ENCODE measurements around the gene DCHS1. TPM values are rescaled to one million over a fixed set of nuclear protein-coding genes. Genes with fewer than 3 reads are reported as not detected.

The DCHS1 gene
- total RNA-seq, 2 experiments from 2014 or later = 0.35 to 0.40 TPM

GRCh38 chr11:6603287-6604080 lies 52.1 kb downstream of the DCHS1 start, which contains the start of the genes ILK and RRP8:
Gene ILK (plus strand): TSS chr11:6603774. CDS start chr11:6604272, 498 bp downstream.
Gene RRP8 (minus strand): TSS chr11:6603616. CDS start chr11:6603502, 114 bp downstream.
- CTCF ChIA-PET = interaction anchor here (0.9 to 3.7 kb wide), 11 partner anchors 9 to 141 kb away, joined by 3 to 28 read pairs (median 4); partner anchors contain the start of genes MRPL17 and TPP1
- Mint-ChIP-seq H3K36me3 (ENCODE audit: low read depth) (peaks cover 39% of the 10 kb centered on the region), H3K4me1 (peaks cover 18% of the 10 kb centered on the region), H3K9me3 (no peaks in the 10 kb centered on the region), H3K4me3 (no peak within 1 kb of the TSS), H3K27me3 (no peaks in the 10 kb centered on the region), H3K27ac (no peak within 1 kb of the TSS)
- POLR2A ChIA-PET = interaction anchor here (0.6 to 1.6 kb wide), 3 partner anchors 8 to 99 kb away, joined by 3 to 6 read pairs (median 4); partner anchors contain the start of gene TAF10
- DNase-seq = peak; percentile 89

DNA sequence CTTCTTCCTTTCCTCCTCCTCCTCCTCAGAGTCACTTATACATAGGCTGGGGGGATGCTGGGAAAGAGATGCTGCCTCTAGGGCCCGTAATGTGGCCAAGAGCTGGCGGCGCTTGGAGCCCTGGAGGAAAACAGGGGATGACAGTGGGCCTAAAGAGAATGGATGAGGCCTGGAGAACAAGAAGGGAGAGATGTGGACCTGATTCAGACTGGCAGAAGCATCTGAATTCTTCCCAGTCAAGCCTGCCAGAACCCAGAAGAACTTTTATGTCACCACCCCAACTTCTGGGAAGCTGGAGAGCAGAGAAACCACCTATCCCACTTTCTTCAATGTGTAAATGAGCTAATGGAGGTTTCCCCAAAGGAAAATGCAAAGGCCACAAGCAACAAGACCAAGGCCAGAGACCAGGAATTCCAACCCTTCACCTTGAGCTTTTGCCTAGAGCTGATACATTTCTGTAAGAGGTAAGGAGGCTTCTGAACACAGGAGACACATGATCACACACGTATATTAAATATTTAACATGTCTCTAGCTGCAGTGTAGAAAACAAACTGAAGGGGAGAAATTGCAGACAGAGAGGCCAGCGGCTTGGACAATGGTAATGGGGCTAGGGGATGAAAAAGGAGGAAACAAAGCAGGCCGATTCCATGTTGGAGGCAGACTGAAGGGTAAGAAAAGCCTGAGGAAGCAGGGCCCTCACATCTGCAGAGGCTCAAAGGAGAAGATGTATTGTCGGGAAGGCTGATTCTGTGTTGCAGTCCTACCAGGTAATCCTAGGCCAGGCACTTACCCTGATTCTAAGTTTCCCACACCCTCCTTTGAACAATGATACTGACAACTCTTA lies 53.3 kb downstream of the DCHS1 start:
- H3K27ac Mint-ChIP-seq = no peak overlapping the region
- no peaks in the 10 kb centered on the region for H3K9me3 Mint-ChIP-seq
- ChIA-PET CTCF (interaction anchor here (1.5 to 3.7 kb wide), 2 partner anchors 65 to 81 kb away, joined by 5 to 28 read pairs; partner anchors contain the start of gene MRPL17), POLR2A (interaction anchor here (1.6 kb wide), 1 partner anchor 9 kb away, joined by 6 read pairs; the partner anchor contains the start of gene TAF10)
- H3K36me3 Mint-ChIP-seq (ENCODE audit: low read depth) = peaks cover 35% of the 10 kb centered on the region
- H3K27me3 Mint-ChIP-seq = no peaks in the 10 kb centered on the region
- H3K4me1 Mint-ChIP-seq = peaks cover 12% of the 10 kb centered on the region
- peak; percentile 5 for DNase-seq
- H3K4me3 Mint-ChIP-seq = no peak overlapping the region

GRCh38 chr11:6601041-6601461 lies 54.6 kb downstream of the DCHS1 start:
- Mint-ChIP-seq H3K9me3 (no peaks in the 10 kb centered on the region), H3K4me3 (no peak overlapping the region), H3K4me1 (peaks cover 10% of the 10 kb centered on the region), H3K27me3 (no peaks in the 10 kb centered on the region), H3K36me3 (ENCODE audit: low read depth) (peaks cover 34% of the 10 kb centered on the region), H3K27ac (no peak overlapping the region)
- ChIA-PET CTCF (no interaction called here), POLR2A (no interaction called here)
- DNase-seq = peak; percentile 4

- Mint-ChIP-seq H3K27me3 (no peaks in the 10 kb centered on the region), H3K27ac (no peak overlapping the region), H3K9me3 (no peaks in the 10 kb centered on the region), H3K4me3 (no peak overlapping the region), H3K36me3 (ENCODE audit: low read depth) (peaks cover 37% of the 10 kb centered on the region), H3K4me1 (peaks cover 10% of the 10 kb centered on the region)
- DNase-seq = peak; percentile 1
- CTCF ChIA-PET = interaction anchor here (0.7 to 2.1 kb wide), 4 partner anchors 16 to 83 kb away, joined by 3 to 4 read pairs (median 4); partner anchors contain the start of genes MRPL17 and TPP1
- POLR2A ChIA-PET = interaction anchor here (0.7 kb wide), 1 partner anchor 119 kb away, joined by 4 read pairs; the partner anchor contains the start of genes ARFIP2 and TIMM10B
These were observed 55.7 kb downstream of the DCHS1 start for GRCh38 chr11:6599881-6600390.

GRCh38 chr11:6599449-6599848 lies 56.2 kb downstream of the DCHS1 start:
- H3K36me3 Mint-ChIP-seq (ENCODE audit: low read depth) = peaks cover 40% of the 10 kb centered on the region
- no peak overlapping the region for H3K27ac Mint-ChIP-seq
- ChIA-PET POLR2A (no interaction called here), CTCF (interaction anchor here (0.7 to 2.1 kb wide), 4 partner anchors 16 to 84 kb away, joined by 3 to 4 read pairs (median 4); partner anchors contain the start of genes MRPL17 and TPP1)
- H3K27me3 Mint-ChIP-seq = no peaks in the 10 kb centered on the region
- H3K4me3 Mint-ChIP-seq = no peak overlapping the region
- H3K4me1 Mint-ChIP-seq = peaks cover 12% of the 10 kb centered on the region
- no peaks in the 10 kb centered on the region for H3K9me3 Mint-ChIP-seq
- DNase-seq = peak; percentile 2

- peak; percentile 2 for DNase-seq
- H3K27ac Mint-ChIP-seq = no peak overlapping the region
- H3K4me3 Mint-ChIP-seq = no peak overlapping the region
- no peaks in the 10 kb centered on the region for H3K27me3 Mint-ChIP-seq
- CTCF ChIA-PET = interaction anchor here (0.7 to 2.1 kb wide), 2 partner anchors 17 to 38 kb away, joined by 3 to 4 read pairs; no protein-coding TSS in a partner anchor
- peaks cover 46% of the 10 kb centered on the region for H3K36me3 Mint-ChIP-seq (ENCODE audit: low read depth)
- peaks cover 21% of the 10 kb centered on the region for H3K4me1 Mint-ChIP-seq
- POLR2A ChIA-PET = no interaction called here
- H3K9me3 Mint-ChIP-seq = no peaks in the 10 kb centered on the region
These were observed 57.1 kb downstream of the DCHS1 start for GRCh38 chr11:6598555-6598954.

- no peak for DNase-seq
- no peak overlapping the region for H3K27ac Mint-ChIP-seq
- no peaks in the 10 kb centered on the region for H3K27me3 Mint-ChIP-seq
- peaks cover 48% of the 10 kb centered on the region for H3K36me3 Mint-ChIP-seq (ENCODE audit: low read depth)
- H3K9me3 Mint-ChIP-seq = no peaks in the 10 kb centered on the region
- H3K4me3 Mint-ChIP-seq = no peak overlapping the region
- ChIA-PET POLR2A (no interaction called here), CTCF (interaction anchor here (0.6 to 1.6 kb wide), 5 partner anchors 9 to 87 kb away, joined by 3 to 6 read pairs (median 4); partner anchors contain the start of genes MRPL17 and TAF10)
- peaks cover 24% of the 10 kb centered on the region for H3K4me1 Mint-ChIP-seq
These were observed 59.3 kb downstream of the DCHS1 start for GRCh38 chr11:6596239-6596877.

DNA sequence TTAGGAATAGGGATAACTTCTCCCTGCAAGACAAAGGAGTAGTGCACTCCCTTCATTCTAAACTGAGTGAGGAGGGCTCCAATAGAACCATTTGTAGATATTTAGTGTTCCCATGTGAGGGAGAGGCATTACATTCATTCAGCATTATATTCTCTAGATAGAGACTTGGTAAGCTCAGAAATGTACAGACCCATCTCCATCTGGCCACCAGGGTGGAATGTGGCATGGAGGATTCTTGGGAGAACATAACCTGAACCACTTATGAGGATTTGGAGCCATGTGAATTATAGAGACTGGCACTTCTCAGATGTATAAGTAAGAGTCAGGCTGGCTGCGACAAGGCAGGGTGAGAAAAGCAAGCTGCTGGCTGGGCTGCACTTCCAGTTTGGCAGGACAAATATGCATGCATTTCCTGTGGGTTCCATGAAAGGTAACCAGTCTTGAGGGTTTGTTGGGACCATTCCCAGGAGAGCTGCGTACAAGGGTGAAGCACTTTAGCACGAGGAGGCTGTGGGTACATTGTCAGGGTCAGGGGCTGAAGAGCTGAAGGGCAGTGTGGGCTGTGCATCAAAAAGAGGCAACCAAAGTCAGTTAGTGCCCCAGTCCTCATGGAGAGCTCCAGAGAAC lies 61.4 kb downstream of the DCHS1 start:
- Mint-ChIP-seq H3K4me3 (no peak overlapping the region), H3K27me3 (no peaks in the 10 kb centered on the region), H3K27ac (peak overlapping the region; percentile 43), H3K36me3 (ENCODE audit: low read depth) (peaks cover 40% of the 10 kb centered on the region), H3K9me3 (no peaks in the 10 kb centered on the region), H3K4me1 (peaks cover 20% of the 10 kb centered on the region)
- no peak for DNase-seq
- ChIA-PET POLR2A (no interaction called here), CTCF (interaction anchor here (0.6 to 2.6 kb wide), 8 partner anchors 10 to 112 kb away, joined by 3 to 9 read pairs (median 4); partner anchors contain the start of genes ILK, MRPL17 and TAF10)

DNA sequence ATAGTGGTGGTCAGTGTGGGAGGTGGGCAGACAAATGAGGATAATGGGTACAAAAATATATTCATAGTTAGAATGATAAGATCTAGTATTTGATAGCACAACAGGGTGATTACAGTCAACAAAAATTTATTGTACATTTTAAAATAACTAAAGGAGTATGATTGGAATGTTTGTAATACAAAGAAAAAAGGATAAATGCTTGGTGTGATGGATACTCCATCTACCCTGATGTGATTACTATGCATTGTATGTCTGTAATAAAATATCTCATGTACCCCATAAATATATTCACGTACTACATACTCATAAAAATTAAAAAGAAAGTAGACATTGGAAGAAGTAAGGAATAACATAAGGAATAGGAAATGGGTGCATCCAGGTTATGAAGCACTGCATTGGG lies 67.6 kb downstream of the DCHS1 start:
- Mint-ChIP-seq H3K4me1 (no peaks in the 10 kb centered on the region), H3K9me3 (peaks cover 21% of the 10 kb centered on the region), H3K27me3 (no peaks in the 10 kb centered on the region), H3K4me3 (no peak overlapping the region), H3K27ac (no peak overlapping the region), H3K36me3 (ENCODE audit: low read depth) (peaks cover 32% of the 10 kb centered on the region)
- CTCF ChIA-PET = interaction anchor here (1.3 kb wide), 1 partner anchor 8 kb away, joined by 4 read pairs; no protein-coding TSS in a partner anchor
- POLR2A ChIA-PET = no interaction called here
- no peak for DNase-seq

- H3K36me3 Mint-ChIP-seq (ENCODE audit: low read depth) = peaks cover 35% of the 10 kb centered on the region
- H3K9me3 Mint-ChIP-seq = peaks cover 26% of the 10 kb centered on the region
- no peak overlapping the region for H3K4me3 Mint-ChIP-seq
- H3K4me1 Mint-ChIP-seq = no peaks in the 10 kb centered on the region
- no peak overlapping the region for H3K27ac Mint-ChIP-seq
- POLR2A ChIA-PET = no interaction called here
- no peaks in the 10 kb centered on the region for H3K27me3 Mint-ChIP-seq
- CTCF ChIA-PET = interaction anchor here (0.7 to 1.3 kb wide), 4 partner anchors 9 to 877 kb away, joined by 3 to 5 read pairs (median 4); partner anchors contain the start of gene MRPL17
- peak; percentile 0 for DNase-seq
These were observed 68.2 kb downstream of the DCHS1 start for GRCh38 chr11:6587360-6587953.

All from activated CD4-positive, alpha-beta T cell treated with anti-CD3 and anti-CD28 coated beads, Interleukin-2, amount 10 ng/mL, durations not matched to agents 7 days and 5 days (primary cell).